Tibial nerve (tissue), 3 donors: Measurements from ENCODE around the gene RUNX1.

ENCODE experiments used
- EP300 ChIP-seq, 2 donors: sonication (generic); formaldehyde crosslinking; IDR thresholded peaks; one replicate each; pipeline ENCODE4 v1.6.1; 2017; ENCODE audit warnings: antibody characterized with exemption in 2 of 2, mild to moderate bottlenecking in 1 of 2
- POLR2A ChIP-seq, 2 donors: fragments of 450-650 bp; IDR thresholded peaks; one replicate each; pipeline ENCODE4 v1.6.1; 2017; ENCODE audit warnings: antibody characterized with exemption in 2 of 2, mild to moderate bottlenecking in 2 of 2, moderate library complexity in 2 of 2

GRCh38 chr21:34846601-34847112 is 202.4 kb downstream of the RUNX1 start:
- TF ChIP-seq POLR2A (IDR thresholded peaks at IDR 0.05): no peak
- peak in 1 of 2 donors; percentile 7 for TF ChIP-seq EP300 (IDR thresholded peaks at IDR 0.05)
